HAP-1 (cell line): Measurements from ENCODE around the gene SLF2.

Source experiments
- DNase-seq, 2 experiments: peaks; one replicate each; pipeline ENCODE4 v3.0.0-alpha.2; 2016 to 2020; ENCODE audit warnings: low spot score in 2 of 2
- H3K27me3 ChIP-seq: fragments of 250-450 bp; sonication (Bioruptor Pico); 2 replicates; pipeline ENCODE4 v1.5.1; 2020; ENCODE audit warnings: low read depth, mild to moderate bottlenecking, moderate library complexity
- H3K36me3 ChIP-seq: fragments of 250-450 bp; sonication (Bioruptor Pico); replicated peaks from 2 replicates; pipeline ENCODE4 v1.5.1; 2020; ENCODE audit warnings: mild to moderate bottlenecking
- H3K4me1 ChIP-seq: fragments of 250-450 bp; sonication (Bioruptor Pico); 2 replicates; pipeline ENCODE4 v1.5.1; 2020; ENCODE audit warnings: mild to moderate bottlenecking
- H3K4me3 ChIP-seq: fragments of 250-450 bp; sonication (Bioruptor Pico); 2 replicates; pipeline ENCODE4 v1.5.1; 2020; ENCODE audit warnings: mild to moderate bottlenecking, moderate library complexity
- H3K9me3 ChIP-seq: fragments of 250-450 bp; sonication (Bioruptor Pico); 2 replicates; pipeline ENCODE4 v1.5.1; 2020; ENCODE audit warnings: mild to moderate bottlenecking, moderate library complexity
- in situ Hi-C: fragments of 300-500 bp; cut with MboI; formaldehyde crosslinking; loops from 3 replicates; pipeline ENCODE4 v1.14.3; 2020; ENCODE audit warnings: low sequenced_read_pairs, inconsistent platforms, mixed read lengths

SLF2 gene

DNA sequence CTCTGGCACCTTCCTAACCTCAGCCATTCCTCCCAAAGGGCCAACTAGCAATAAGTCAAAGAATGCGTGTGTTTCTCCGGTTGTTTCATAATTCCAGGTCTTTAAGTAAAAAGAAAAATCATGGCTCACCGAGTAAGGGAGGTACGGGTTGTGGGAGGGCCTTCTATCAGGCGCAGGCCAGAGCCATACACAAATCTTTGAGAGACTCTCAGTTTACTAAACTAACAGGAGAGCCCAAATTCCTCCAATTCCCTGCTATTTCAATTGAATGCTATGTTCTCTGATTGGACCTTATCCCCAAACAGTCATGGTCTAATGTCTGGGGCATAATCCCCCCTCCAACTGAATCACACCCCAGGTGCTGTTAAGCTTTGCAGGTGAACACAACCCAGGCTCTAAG, 26.2 kb upstream of the SLF2 start:
- no peaks in the 10 kb centered on the region for H3K36me3 ChIP-seq
- H3K9me3 ChIP-seq = no peaks in the 10 kb centered on the region
- no peak overlapping the region for H3K4me3 ChIP-seq
- in situ Hi-C loops = no loop called here
- DNase-seq = no peak
- H3K4me1 ChIP-seq = peaks cover 4% of the 10 kb centered on the region; the same call in 1 of the 2 replicates
- no peaks in the 10 kb centered on the region for H3K27me3 ChIP-seq

DNA sequence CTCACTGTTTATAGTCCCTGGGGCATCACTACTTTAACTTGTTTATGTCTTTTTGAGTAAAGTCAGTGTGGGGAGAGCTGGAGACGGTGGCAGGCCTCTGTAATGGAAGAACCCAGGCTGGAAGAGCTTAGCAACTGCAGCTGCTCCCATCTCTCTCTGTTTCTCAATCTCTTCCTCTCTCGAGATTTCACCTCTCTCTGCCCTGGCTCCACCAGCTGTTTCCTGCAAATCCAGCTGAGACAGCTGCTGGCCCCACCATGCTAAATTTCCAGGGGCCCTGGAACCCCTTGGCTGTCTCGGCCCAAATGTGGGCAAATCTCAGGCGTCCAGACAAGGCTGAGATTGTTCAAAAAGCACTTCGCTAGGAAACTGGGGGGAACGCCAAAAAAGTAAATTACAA, 25.8 kb upstream of the SLF2 start:
- in situ Hi-C loops = no loop called here
- no peaks in the 10 kb centered on the region for H3K27me3 ChIP-seq
- DNase-seq = no peak
- H3K4me1 ChIP-seq = peaks cover 4% of the 10 kb centered on the region; the same call in 1 of the 2 replicates
- H3K9me3 ChIP-seq = no peaks in the 10 kb centered on the region
- no peaks in the 10 kb centered on the region for H3K36me3 ChIP-seq
- H3K4me3 ChIP-seq = no peak overlapping the region

DNA sequence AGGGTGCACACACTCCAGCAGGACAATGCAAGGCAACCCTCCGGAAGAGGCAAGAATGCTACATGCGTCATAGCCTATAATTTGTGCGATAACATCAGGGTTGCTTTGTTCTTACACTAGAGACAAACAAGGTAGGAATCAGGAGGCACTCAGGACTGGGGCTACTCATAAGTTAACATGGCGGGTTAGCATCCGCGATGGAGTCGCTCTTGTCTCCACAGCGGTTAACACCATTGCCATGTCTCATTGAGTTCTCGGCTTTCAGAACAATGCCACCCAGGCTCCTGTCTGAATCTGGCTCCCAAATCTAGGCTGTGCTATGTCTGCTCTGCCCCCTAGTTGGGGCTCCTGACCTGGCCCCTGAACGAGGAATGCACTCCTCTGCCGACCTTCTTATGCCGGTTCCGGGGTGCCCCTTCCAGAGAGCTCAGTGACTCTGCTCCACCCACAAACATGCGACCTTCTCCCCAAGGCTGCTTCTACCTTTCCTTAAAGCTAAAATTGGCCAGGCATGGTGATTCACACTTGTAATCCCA, 24.9 kb upstream of the SLF2 start:
- peaks cover 2% of the 10 kb centered on the region; the same call in 1 of the 2 replicates for H3K27me3 ChIP-seq
- H3K4me1 ChIP-seq = peaks cover 4% of the 10 kb centered on the region; the same call in 1 of the 2 replicates
- H3K36me3 ChIP-seq = no peaks in the 10 kb centered on the region
- in situ Hi-C loops = no loop called here
- no peak overlapping the region for H3K4me3 ChIP-seq
- no peak for DNase-seq
- H3K9me3 ChIP-seq = no peaks in the 10 kb centered on the region

DNA sequence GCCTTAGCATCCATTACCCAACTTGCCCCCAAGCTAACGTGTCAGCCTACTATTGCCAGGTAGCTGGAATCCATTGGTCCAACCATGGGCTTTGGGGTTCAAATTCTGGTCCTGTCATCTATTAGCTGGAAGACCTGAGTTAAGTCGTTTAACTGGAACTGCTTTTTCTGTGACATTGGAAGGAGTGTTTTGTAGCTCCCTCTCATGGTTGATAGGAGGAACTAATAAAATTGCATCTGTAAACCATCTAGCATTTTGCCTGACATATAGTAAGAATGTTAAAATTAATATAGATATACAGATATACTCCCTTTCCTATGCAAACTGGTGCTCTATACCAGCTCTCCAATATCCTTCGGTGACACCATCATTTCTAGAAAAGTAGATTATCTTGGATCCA, 23.8 kb upstream of the SLF2 start:
- peaks cover 4% of the 10 kb centered on the region; the same call in 1 of the 2 replicates for H3K4me1 ChIP-seq
- no peaks in the 10 kb centered on the region for H3K36me3 ChIP-seq
- in situ Hi-C loops = no loop called here
- no peaks in the 10 kb centered on the region for H3K9me3 ChIP-seq
- H3K27me3 ChIP-seq = peaks cover 3% of the 10 kb centered on the region; the same call in 1 of the 2 replicates
- peak in 1 of 2 experiments; percentile 15 for DNase-seq
- no peak overlapping the region for H3K4me3 ChIP-seq

DNA sequence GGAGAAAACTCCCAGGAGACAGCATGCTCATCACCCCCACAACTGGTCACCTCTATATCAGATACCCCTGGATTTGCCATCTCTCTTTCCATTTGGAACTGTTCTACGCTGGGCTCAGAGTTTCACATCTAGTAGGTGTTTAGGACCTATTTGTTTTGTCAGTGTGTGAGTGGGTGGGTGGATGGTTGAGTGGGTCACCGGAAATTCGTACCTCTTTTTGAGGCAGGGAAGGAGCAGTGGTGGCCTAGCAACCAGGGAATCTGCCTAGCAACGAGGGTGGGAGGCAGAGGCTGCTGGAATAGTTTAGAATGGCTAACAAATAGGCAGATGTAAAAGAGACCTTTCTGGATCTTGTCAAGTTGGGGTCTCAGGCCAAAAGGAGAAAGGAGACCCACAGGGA, 23.2 kb upstream of the SLF2 start:
- no peaks in the 10 kb centered on the region for H3K36me3 ChIP-seq
- H3K9me3 ChIP-seq = no peaks in the 10 kb centered on the region
- peaks cover 4% of the 10 kb centered on the region; the same call in 1 of the 2 replicates for H3K4me1 ChIP-seq
- H3K27me3 ChIP-seq = peaks cover 3% of the 10 kb centered on the region; the same call in 1 of the 2 replicates
- no peak overlapping the region for H3K4me3 ChIP-seq
- DNase-seq = no peak
- in situ Hi-C loops = no loop called here

DNA sequence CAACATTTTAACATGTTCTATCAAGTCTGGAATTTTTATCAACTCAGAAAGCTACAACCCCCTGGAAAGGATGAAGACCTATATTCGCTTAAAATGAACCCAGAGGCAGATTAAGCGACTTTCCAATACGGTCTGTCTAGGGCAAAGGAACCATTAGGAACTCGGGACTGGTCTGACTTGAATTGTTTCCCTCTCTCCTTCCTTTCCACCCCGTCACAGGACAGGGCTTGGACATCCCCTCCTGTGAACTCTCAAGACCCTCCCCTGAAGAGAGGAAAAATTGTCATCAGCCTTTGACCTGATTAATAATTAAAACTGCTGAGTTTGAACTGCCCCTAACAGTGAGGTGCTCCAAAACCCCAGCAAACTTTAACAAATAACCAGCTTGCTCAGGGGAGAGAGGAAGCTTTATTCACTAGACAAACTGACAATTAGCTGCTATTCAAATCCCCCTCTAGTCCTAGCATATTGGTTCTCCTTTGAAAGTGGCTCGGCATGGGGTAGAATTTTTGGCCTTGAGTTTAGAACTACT, 22.6 kb upstream of the SLF2 start:
- Histone ChIP-seq H3K9me3 (no peaks in the 10 kb centered on the region), H3K36me3 (no peaks in the 10 kb centered on the region), H3K27me3 (peaks cover 3% of the 10 kb centered on the region), H3K4me3 (no peak overlapping the region), H3K4me1 (peaks cover 6% of the 10 kb centered on the region; the same call in 1 of the 2 replicates)
- DNase-seq = no peak
- in situ Hi-C loops = no loop called here

DNA sequence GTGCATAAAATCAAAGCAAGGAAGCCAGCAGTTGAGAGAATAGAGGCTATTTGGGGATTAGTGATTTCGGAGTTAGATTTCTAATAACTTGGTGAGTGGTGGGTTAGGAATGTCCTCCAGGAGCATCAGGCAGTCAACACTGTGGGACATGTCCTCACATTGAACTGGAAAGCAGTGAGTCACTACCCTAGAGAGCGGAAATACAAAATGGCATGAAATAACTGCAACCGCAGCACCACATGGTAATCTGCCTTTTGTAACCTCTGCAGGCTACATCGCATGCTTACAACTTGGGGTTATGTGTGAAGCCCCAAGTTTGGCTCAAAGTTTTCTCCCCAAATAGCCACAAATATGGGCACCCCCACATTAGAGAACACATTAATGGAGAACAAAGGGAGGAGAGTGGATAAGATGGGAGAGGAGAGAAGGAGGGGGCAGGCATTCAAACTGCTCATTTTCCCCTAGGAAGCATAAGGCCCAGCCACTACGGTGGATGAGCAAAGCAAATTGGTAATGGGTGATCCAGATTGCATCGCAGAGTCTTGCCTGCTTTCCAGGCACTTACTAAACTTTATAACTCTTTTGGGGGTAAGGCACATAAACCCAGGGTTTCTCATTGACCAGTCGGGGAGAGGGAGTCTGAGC, 22.0 kb upstream of the SLF2 start:
- Histone ChIP-seq H3K27me3 (peaks cover 3% of the 10 kb centered on the region), H3K36me3 (no peaks in the 10 kb centered on the region), H3K9me3 (no peaks in the 10 kb centered on the region), H3K4me1 (peaks cover 12% of the 10 kb centered on the region; the same call in 1 of the 2 replicates), H3K4me3 (no peak overlapping the region)
- in situ Hi-C loops = no loop called here
- DNase-seq = peak in 1 of 2 experiments; percentile 8

DNA sequence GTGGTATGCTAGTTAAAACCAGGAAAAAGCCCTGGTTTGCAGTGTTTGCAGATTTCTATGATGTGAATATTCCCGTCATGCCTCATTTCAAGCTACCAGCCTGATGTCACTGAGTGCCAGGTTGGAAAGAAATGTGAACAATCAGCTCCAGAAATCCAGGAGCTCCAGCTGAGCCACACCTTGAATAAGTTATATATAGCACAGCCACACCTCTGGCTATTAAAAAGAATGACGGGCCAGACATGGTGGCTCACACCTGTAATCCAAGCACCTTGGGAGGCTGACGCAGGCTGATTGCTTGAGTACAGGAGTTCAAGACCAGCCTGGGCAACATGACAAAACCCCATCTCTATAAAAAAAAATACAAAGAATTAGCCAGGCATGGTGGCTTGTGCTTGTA, 18.7 kb upstream of the SLF2 start:
- DNase-seq = no peak

DNA sequence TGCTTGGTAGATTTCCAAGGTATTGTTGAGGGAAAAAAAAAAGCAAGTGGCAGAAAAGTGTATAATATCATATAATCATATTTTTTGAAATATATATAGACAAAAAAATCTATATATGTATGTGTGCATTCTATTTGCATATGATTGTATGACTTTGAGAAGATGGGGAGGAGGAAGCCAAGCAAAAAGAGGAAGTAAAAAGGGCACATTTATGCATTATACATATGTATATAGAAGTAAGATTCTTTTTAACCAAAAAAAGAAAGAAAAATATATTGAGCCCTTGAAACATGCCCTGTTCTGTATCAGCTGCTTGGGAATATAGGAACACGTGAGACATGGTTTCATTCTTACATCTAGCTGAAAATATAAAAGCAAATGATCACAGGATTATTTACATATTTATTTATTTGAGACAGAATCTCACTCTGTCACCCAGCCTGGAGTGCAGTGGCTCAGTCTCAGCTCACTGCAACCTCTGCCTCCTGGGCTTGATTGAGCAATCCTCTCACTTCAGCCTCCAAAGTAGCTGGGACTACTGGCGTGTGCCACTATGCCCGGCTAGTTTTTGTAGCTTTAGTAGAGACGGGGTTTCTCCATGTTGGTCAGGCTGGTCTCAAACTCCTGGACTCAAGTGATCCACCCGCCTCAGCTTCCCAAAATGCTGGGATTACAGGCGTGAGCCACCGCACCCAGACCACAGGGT, 18.0 kb upstream of the SLF2 start:
- no peaks in the 10 kb centered on the region for H3K36me3 ChIP-seq
- in situ Hi-C loops = no loop called here
- no peak overlapping the region for H3K4me3 ChIP-seq
- no peaks in the 10 kb centered on the region for H3K9me3 ChIP-seq
- peaks cover 14% of the 10 kb centered on the region; the same call in 1 of the 2 replicates for H3K4me1 ChIP-seq
- H3K27me3 ChIP-seq = peaks cover 3% of the 10 kb centered on the region
- DNase-seq = no peak

More for the DNA sequence above, 18.7 kb upstream of the SLF2 start:
- in situ Hi-C loops = no loop called here
- H3K36me3 ChIP-seq = no peaks in the 10 kb centered on the region
- peaks cover 14% of the 10 kb centered on the region; the same call in 1 of the 2 replicates for H3K4me1 ChIP-seq
- H3K27me3 ChIP-seq = peaks cover 3% of the 10 kb centered on the region
- H3K4me3 ChIP-seq = no peak overlapping the region
- H3K9me3 ChIP-seq = no peaks in the 10 kb centered on the region

DNA sequence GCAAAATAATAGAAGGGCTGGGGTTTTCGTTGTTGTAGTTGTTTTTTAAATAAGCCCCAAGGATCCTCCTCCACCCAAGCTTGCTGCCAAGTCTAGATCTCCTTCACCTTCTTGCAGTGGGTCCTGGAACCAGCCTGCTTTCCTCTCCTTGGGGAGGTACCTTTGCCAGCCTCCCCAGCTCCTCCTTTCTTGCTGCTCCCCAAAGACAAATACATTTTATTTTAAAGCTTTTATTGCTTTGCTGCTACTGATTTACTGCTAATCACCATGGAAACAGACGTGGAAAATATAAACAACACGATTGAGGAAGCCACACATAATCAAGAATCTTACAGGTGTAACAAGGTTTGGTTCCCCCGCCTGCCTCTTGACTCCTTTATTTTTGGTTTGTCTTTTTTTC, 17.4 kb upstream of the SLF2 start:
- peaks cover 14% of the 10 kb centered on the region; the same call in 1 of the 2 replicates for H3K4me1 ChIP-seq
- in situ Hi-C loops = no loop called here
- H3K36me3 ChIP-seq = no peaks in the 10 kb centered on the region
- no peak overlapping the region for H3K4me3 ChIP-seq
- H3K9me3 ChIP-seq = no peaks in the 10 kb centered on the region
- peaks cover 3% of the 10 kb centered on the region for H3K27me3 ChIP-seq
- no peak for DNase-seq

DNA sequence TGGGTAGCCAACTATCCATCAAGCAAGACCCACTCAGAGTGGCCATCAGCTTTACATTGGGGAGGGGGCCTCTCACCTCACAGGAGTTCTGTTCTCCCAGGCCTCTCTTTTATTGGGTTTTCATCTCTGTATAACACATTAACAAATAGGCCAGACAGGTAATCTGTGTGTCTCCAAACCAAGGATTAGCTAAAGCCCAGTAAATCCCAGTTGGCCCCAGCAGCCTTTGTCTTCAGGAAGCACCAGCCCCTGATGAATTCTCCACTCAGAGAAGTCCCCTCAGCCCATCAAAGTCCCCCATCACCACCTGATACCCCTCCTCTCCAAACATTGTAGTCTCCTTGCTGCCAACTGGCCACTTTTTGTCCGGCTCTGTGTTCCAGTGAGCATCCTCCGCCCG, 16.9 kb upstream of the SLF2 start:
- H3K4me1 ChIP-seq = peaks cover 12% of the 10 kb centered on the region; the same call in 1 of the 2 replicates
- in situ Hi-C loops = no loop called here
- no peak overlapping the region for H3K4me3 ChIP-seq
- H3K27me3 ChIP-seq = peaks cover 3% of the 10 kb centered on the region
- H3K36me3 ChIP-seq = no peaks in the 10 kb centered on the region
- H3K9me3 ChIP-seq = no peaks in the 10 kb centered on the region
- DNase-seq = no peak

DNA sequence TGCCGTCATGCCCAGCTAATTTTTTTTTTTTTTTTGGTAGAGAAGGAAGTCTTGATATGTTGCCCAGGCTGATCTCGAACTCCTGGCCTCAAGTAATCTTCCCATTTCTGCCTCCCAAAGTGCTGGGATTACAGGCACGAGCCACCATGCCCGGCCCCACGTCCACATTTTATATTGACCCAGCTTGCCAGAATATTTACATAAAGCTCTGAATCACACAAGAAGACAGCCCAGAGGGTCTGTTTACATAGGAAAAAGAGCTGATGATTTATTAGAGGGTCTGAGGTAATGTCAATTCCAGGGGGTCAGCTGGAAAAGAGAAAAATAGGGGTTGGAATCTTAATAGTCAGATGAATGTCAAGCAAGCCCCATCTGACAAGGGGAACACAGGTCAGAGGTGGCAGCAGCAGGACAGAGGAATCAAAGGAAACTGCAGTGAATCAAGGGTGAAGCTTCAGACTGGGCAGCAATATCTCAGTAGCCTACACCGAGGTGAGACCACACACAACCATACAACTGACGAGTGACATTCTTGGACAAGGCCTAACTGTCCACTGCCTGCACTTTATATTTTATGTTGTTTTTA, 15.8 kb upstream of the SLF2 start:
- H3K9me3 ChIP-seq = no peaks in the 10 kb centered on the region
- no peak for DNase-seq
- H3K27me3 ChIP-seq = peaks cover 3% of the 10 kb centered on the region
- H3K4me1 ChIP-seq = peaks cover 11% of the 10 kb centered on the region; the same call in 1 of the 2 replicates
- H3K4me3 ChIP-seq = no peak overlapping the region
- no peaks in the 10 kb centered on the region for H3K36me3 ChIP-seq
- in situ Hi-C loops = no loop called here

DNA sequence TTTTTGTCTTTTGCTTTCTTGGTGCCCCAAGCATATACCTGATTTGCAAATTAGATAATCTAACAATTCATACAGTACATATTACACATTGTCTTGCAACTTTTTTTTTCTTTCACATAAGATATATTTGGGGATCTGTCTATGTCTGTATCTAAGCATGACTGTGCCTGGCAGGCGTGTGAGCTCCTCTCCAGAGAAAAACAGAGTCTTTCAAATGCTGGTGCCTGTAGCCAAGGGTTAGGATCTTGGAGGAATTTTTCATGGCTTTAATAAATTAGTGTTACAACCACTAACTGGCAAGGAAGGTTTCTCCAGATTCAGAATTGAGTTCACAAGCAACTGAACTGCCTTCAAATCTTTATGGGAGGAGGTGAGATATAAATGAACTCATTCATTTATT, 14.8 kb upstream of the SLF2 start:
- H3K36me3 ChIP-seq = no peaks in the 10 kb centered on the region
- H3K4me3 ChIP-seq = no peak overlapping the region
- DNase-seq = no peak
- peaks cover 11% of the 10 kb centered on the region; the same call in 1 of the 2 replicates for H3K4me1 ChIP-seq
- in situ Hi-C loops = no loop called here
- no peaks in the 10 kb centered on the region; the same call in 1 of the 2 replicates for H3K27me3 ChIP-seq
- H3K9me3 ChIP-seq = no peaks in the 10 kb centered on the region
